Ishikawa (cell line): ENCODE measurements around the gene INPP5B.
A peak's percentile ranks its signal among the peaks of the same experiment; 100 is the strongest.

Experiments used
- CEBPB ChIP-seq: IDR thresholded peaks from 2 replicates; pipeline ENCODE4 v1.6.1; 2012
- CREB1 ChIP-seq: IDR thresholded peaks from 2 replicates; pipeline ENCODE4 v1.6.1; 2012; ENCODE audit warnings: low read depth
- EGR1 ChIP-seq: IDR thresholded peaks from 2 replicates; pipeline ENCODE4 v1.6.1; 2012
- EP300 ChIP-seq: IDR thresholded peaks from 2 replicates; pipeline ENCODE4 v1.6.1; 2012; ENCODE audit warnings: borderline replicate concordance
- FOXM1 ChIP-seq: IDR thresholded peaks from 2 replicates; pipeline ENCODE4 v1.6.1; 2012; ENCODE audit warnings: low read depth, borderline replicate concordance
- NFIC ChIP-seq: IDR thresholded peaks from 2 replicates; pipeline ENCODE4 v1.6.1; 2012
- RAD21 ChIP-seq: IDR thresholded peaks from 2 replicates; pipeline ENCODE4 v1.6.1; 2012; ENCODE audit warnings: low read depth
- TAF1 ChIP-seq: IDR thresholded peaks from 2 replicates; pipeline ENCODE4 v1.6.1; 2012; ENCODE audit warnings: low read depth, mild to moderate bottlenecking
- TCF12 ChIP-seq: IDR thresholded peaks from 2 replicates; pipeline ENCODE4 v1.6.1; 2012; ENCODE audit warnings: low read depth
- TEAD4 ChIP-seq: IDR thresholded peaks from 2 replicates; pipeline ENCODE4 v1.6.1; 2012
- YY1 ChIP-seq: IDR thresholded peaks from 2 replicates; pipeline ENCODE4 v1.6.1; 2012; ENCODE audit warnings: low read depth
- ZBTB7A ChIP-seq: IDR thresholded peaks from 2 replicates; pipeline ENCODE4 v1.6.1; 2012; ENCODE audit warnings: low read depth
- TF ChIP-seq, protein P1 (sequence below): IDR thresholded peaks from 2 replicates; pipeline ENCODE4 v1.6.1; 2012
- TF ChIP-seq, protein P2 (sequence below): IDR thresholded peaks from 2 replicates; pipeline ENCODE4 v1.6.1; 2012; ENCODE audit warnings: low read depth, mild to moderate bottlenecking
- TF ChIP-seq, protein P3 (sequence below): IDR thresholded peaks from 2 replicates; pipeline ENCODE4 v1.6.1; 2012

Gene INPP5B

DNA sequence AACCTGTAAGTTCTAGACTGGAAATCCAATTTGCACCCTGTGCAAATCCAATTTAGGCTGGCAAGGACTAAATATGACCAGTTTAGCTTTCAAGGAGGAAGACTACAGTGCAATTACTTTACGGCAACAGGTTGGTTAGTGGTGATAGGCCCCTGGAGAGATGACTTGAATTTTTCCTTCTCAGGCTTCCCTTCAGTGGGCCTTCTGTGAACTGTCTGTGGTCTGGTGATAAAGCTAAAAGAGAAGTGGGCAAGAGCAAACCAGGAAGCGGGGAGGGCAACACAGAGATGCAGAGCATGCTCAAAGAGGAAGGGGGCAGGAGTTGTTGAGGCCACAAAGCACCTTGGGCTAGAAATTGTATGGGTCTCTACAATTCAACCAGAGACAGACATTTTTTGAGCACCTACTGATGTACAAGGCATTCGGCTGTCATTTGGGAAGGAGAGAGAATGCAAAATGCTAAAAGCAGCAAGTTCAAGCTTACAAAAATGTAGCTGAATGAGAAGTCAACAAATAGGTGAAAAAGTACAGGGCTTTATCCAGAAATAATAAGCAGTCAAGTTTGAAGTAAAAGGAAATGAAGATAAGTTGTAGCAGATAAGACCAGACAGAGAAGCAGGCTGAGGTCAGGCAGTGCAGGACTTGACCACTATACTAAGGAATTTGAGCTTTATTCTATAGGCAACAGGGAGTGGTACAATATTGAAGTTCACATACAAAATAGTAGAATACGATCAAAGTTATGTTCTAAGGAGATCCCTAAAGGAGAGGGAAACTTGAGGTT is 23.9 kb downstream of the INPP5B start:
- TF ChIP-seq TCF12 (no peak), CREB1 (no peak), EP300 (no peak), YY1 (no peak), CEBPB (no peak), RAD21 (no peak), TEAD4 (no peak), FOXM1 (no peak)
- TF ChIP-seq, protein P1, sequence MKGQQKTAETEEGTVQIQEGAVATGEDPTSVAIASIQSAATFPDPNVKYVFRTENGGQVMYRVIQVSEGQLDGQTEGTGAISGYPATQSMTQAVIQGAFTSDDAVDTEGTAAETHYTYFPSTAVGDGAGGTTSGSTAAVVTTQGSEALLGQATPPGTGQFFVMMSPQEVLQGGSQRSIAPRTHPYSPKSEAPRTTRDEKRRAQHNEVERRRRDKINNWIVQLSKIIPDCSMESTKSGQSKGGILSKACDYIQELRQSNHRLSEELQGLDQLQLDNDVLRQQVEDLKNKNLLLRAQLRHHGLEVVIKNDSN: no peak
- TF ChIP-seq, protein P2, sequence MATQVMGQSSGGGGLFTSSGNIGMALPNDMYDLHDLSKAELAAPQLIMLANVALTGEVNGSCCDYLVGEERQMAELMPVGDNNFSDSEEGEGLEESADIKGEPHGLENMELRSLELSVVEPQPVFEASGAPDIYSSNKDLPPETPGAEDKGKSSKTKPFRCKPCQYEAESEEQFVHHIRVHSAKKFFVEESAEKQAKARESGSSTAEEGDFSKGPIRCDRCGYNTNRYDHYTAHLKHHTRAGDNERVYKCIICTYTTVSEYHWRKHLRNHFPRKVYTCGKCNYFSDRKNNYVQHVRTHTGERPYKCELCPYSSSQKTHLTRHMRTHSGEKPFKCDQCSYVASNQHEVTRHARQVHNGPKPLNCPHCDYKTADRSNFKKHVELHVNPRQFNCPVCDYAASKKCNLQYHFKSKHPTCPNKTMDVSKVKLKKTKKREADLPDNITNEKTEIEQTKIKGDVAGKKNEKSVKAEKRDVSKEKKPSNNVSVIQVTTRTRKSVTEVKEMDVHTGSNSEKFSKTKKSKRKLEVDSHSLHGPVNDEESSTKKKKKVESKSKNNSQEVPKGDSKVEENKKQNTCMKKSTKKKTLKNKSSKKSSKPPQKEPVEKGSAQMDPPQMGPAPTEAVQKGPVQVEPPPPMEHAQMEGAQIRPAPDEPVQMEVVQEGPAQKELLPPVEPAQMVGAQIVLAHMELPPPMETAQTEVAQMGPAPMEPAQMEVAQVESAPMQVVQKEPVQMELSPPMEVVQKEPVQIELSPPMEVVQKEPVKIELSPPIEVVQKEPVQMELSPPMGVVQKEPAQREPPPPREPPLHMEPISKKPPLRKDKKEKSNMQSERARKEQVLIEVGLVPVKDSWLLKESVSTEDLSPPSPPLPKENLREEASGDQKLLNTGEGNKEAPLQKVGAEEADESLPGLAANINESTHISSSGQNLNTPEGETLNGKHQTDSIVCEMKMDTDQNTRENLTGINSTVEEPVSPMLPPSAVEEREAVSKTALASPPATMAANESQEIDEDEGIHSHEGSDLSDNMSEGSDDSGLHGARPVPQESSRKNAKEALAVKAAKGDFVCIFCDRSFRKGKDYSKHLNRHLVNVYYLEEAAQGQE: no peak

DNA sequence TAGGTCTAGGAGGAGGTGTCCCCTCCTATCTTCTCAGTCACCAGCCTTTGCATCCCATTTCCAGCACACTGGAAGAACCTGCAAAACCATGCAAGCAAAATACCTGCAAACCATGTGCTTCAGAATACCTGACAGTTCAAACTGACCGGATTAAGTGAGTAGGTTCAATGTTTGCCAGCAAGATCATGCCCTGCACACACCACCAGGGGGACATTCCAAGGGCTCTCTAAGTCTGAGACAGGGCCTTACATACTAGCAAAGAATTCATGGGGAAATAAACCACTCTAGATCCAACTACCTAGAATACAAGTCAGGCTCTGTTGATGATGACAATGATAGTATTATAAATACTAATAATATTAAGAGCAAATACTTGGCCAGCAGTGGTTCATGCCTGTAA is 27.6 kb downstream of the INPP5B start:
- TF ChIP-seq TEAD4 (0 out of 2 replicates have a peak, but pooled peaks have one; percentile 17), CEBPB (no peak), TAF1 (no peak)

DNA sequence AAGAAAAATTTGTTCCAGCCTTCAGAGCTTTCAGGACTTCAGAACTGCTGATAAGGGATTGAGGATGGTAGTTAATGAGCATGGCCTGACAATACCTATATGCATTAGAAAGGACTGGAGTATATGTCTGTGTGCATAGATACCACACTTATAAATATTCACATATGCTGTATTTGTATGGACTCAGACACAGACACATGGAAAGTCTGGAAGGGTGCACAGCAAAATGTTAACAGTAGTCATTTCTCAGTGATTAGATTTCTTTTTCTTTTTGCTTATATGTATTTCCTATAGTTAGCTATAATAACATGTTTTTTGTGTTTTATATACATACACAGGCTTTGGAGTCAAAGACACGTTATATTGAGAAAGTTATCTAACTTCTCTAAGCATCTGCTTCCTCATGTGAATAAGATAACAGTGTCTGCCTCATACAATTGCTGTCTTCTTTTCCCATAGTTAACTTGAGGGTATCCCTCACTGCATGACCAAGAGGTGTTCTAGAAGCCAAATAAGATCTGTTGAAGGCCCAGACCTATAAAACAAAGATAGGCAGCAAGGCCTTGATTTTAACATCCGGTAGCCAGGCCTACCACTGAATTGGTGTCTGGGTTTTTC is 31.3 kb downstream of the INPP5B start:
- TF ChIP-seq, protein P1: no peak
- TF ChIP-seq RAD21 (no peak), TAF1 (no peak), NFIC (no peak), TEAD4 (no peak), EP300 (no peak), TCF12 (no peak), CREB1 (no peak), FOXM1 (no peak), CEBPB (no peak), YY1 (no peak), ZBTB7A (no peak)
- TF ChIP-seq, protein P3, sequence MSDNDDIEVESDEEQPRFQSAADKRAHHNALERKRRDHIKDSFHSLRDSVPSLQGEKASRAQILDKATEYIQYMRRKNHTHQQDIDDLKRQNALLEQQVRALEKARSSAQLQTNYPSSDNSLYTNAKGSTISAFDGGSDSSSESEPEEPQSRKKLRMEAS: no peak
- TF ChIP-seq, protein P2: no peak

DNA sequence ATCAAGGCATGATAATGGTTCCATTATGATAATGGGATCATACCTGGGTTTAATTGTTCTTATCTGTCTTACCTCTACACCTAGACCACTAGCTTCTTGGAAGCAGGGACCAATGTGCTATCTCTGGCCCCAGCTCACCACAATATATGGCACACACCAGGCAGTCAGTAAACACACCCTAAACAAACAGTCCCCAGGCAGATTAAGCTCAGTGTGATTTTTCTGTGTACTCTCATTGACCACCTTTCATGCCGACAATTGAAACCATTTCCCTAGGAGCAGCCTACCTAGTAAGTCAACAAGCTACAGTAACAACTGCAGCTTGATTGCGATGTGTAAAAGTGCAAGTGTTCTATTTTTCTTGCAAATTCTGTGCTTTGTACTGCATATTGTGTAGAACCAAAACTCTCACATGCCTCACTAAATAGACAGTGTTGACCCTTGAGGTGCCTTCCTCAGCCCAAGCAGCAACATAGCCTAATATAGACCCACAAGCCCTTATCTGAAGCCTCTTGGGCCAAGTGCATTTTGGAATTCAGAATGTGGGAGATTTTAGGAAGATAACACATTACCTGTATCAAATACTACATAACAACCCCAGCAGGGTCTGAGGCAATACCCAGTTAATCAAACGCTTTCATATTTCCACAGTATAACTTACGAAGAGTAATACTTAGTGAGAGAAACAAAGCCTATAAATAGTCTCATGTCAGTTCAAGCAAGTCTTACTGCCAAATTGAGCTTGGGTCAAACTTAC is 32.0 kb downstream of the INPP5B start:
- TF ChIP-seq EGR1 (no peak), TEAD4 (no peak), RAD21 (no peak), ZBTB7A (no peak), NFIC (no peak), TCF12 (no peak), CEBPB (no peak), EP300 (no peak), CREB1 (no peak), YY1 (no peak), TAF1 (no peak), FOXM1 (no peak)
- TF ChIP-seq, protein P3: no peak
- TF ChIP-seq, protein P1: no peak
- TF ChIP-seq, protein P2: no peak
